HG03196 (cell line): ENCODE results near the gene SCGB1C1.
"Not testable (repeated sequence)": the region's sequence is repeated elsewhere in the genome, so short reads cannot be mapped to it uniquely, and the experiment has no call there.

ENCODE experiments used
- ATAC-seq: cut with Tn5 transposase; IDR thresholded peaks from one replicate; pipeline ENCODE4 v1.9.1; 2021; ENCODE audit not compliant: unreplicated experiment

The SCGB1C1 gene

DNA sequence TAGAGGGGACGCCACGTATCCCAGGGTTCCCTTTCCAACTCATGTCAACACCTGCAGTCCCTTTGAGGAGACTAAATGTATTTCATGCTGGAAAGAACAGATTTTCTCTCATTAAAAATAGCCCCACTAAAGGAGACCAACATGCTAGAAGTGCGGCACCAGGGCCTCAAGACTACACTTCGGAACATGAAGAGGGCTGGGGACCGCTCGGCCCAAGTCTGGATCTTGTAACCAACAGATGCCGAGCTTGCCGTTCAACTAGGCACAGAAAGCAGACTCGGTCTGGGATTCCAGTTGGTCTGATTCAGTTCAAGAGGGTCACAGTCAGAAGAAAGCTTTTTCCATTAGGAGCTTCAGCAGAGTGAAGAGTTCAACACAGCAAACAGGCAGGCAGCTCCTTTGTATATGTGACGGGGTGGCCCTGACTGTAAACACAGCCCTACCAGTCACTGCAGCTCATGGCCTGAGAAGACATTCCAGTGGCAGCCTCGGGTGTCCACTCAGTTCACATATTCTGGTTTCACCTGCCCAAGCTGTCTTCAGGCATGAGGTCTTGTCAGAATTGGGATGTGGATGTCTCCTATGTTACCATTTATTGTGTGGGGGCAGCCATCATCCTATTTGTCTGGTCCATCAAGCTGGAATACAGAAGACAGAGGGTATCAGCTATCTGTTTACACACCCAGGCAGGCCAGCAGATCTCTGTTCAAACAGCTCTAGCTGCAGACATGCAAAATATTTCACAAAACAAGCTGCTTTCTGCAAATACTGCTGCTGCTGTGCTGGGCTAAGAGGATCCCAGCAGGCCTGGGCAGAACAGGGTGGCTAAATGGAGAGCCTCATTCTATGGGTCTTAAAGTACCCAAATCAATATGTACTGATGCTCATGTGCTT is 23.4 kb downstream of the SCGB1C1 start:
- no peak for ATAC-seq

DNA sequence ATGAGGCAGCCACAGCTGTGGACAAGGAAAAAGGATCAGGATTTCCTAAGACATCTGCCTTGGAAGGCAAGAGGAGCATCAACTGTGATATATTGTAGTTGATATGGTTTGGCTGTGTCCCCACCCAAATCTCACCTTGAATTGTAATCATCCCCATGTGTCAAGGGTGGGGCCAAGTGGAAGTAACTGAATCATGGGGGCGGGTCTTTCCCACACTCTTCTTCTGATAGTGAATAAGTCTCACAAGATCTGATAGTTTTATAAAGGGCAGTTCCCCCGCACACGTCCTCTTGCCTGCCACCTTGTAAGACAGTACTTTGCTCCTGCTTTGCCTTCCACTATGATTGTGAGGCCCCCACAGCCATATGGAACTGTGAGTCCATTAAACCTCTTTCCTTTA is 24.8 kb downstream of the SCGB1C1 start:
- no peak for ATAC-seq

DNA sequence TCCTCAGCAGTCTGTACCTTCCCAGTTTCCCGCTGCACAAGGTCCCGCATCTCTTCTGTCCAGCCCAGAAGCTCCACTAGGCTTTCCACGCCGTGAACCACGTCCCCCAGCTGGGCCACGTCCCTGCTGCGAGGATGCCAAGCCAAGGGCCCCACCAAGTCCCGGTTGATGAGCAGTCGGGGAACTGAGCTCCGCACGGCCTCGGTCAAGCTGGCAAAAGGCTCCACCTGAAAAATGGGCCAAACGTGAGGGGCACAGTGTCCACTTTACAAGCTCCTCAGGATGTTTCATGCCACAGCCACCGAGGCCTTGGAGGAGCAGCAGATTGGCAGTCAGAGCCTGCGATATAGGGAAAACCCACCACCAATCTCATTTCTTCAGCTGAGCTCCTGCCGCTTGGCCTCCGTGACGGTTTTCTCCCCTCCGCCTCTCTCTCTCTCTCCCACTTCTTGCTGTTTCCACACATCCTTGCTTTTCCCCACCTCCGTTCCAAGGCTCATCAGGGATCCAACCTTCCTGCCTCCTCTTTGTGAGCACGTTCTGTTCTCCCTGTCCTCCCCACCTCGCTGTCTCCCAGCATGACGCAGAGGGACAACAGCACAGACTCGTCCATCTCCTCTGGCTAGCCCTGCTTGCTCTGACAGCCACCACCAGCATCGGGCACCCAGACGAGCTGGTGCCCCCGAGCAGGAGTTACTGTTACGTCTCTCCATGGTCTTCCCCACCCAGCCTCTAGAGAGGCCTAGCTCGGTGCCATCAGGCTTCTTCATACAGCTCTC is 26.1 kb downstream of the SCGB1C1 start:
- no peak for ATAC-seq

DNA sequence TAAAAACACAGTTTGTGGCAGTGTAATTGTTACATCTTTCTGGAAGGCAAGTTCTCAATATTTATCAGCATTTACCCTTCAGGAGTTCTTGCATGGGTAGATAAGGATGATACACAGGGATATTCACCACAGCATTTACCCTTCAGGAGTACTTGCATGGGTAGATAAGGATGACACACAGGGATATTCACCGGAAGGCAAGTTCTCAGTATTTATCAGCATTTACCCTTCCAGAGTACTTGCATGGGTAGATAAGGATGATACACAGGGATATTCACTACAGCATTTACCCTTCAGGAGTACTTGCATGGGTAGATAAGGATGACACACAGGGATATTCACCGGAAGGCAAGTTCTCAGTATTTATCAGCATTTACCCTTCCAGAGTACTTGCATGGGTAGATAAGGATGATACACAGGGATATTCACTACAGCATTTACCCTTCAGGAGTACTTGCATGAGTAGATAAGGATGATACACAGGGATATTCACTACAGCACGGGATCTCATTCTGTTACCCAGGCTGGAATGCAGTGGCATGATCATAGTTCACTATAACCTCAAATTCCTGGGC is 27.9 kb downstream of the SCGB1C1 start:
- not testable (repeated sequence) for ATAC-seq

DNA sequence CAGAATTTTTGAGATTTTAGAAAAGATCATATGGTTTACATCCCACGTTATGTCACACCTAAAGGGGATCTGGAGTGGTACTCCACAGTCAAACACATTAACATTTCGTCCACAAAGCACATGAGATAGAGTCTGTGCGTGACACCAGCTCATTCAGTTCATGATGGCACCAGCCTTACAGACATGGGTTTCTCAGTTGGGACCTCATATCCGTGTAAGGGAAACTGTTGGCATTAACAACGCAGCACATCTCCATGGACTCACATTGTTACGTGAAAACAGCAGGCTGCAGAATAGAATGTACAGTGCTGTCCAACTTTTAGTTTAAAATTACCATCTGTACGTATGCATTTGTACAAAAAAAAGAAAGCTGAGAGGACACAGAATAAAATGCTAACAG is 28.7 kb downstream of the SCGB1C1 start:
- ATAC-seq = no peak

DNA sequence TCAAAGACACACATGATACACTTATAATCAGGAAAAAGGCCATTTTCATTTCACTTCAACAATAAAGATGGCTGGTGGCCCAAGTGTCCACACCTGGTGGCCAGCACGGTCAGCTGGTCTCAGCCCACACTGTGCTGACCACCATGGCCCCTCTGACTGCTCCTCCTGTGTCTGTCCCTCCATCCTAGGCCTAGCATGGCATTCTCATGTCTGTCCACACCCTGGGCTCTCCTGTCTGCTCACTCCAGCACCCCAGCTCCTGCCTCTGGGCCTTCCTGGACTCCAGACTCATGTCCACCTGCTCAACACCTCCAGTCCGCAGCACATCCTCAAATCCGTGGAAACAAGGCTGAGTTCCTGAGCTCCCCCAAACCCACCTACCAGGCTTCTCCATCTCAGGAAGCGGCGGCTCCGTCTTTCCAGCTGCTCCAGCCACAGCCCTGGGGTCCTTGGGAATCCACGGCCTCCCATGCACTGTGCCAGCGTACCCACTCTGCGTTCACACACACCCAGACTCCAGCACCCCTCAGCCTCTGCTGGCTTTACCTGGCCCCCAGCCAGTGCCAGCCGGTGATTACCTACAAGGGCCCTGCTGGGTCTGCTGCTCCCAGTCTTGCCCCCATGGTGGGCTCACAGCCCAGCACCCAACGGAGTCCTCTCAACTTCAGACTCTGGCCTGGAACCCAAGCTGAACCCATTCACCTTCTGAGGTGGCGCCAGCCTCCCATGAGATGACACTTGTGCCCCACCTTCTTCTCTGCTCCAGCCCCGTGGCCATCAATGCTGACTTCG is 29.3 kb downstream of the SCGB1C1 start:
- no peak for ATAC-seq

DNA sequence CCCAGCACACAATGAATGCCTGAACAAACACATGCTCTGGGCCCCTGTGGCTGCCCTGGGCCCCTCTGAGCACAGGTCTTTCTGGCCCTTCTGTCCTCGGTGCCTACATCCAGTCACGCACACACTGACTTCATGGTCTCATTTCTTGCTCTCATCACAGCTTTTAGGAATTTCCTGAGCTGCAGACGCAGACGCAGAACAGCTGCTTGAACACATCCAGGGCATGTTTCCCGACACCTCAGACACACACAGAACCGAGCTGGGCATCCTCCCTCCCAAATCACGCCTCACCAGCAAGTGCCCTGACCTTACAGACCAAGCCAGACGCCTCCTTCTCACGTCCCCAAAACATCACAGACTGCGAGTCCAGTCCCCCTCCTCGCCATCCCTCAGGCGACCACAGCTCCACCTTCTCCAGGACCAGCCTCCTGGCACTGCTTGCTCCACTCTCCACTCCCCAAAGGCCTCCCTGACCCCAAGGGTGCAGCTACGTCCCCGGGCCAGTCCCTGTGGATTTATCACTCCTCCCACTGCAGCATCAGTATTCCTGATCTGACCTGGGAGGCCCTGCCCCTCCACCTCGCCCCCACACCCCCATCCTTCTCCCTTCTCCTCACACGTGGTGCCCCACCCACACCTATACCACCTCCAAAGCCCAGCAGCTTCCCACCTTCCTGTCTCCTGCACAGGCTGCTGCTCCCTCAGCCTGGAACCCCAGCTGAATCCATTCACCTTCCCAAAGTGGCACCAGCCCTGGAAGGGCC is 30.3 kb downstream of the SCGB1C1 start:
- ATAC-seq = no peak

DNA sequence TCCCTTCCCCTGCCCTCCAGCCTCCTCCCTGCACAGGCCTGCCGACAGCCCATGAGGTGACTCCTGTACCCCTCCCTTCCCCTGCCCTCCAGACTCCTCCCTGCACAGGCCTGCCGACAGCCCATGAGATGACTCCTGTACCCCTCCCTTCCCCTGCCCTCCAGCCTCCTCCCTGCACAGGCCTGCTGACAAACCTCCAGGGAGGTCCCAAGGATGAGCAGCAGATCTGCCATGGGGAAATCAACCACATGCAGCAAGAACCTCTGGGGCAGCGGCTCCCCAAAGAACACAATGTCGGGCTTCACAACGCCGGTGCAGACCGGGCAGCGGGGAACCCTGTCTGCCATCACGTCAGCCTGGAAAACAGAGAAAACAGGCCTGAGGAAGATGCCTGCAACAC is 31.0 kb downstream of the SCGB1C1 start:
- ATAC-seq = no peak

DNA sequence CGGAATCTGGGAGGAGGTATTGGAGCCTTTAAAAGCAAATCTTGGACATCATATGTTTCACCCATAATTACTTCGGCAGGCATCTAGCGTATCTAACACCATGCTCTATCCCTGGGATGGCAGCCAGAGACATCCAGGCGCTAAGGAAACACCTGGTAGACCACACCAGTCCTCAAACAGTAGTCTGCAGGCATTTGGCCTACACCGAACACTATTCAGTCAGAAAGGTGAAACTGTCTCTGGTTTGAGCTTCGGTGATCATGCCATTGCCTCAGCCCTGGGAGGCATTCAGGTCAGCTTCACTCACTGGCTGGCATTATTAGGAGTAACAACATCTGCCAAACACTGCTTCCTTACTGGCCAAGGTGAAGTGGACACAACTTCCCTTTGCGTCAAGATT is 31.5 kb downstream of the SCGB1C1 start:
- ATAC-seq = no peak

DNA sequence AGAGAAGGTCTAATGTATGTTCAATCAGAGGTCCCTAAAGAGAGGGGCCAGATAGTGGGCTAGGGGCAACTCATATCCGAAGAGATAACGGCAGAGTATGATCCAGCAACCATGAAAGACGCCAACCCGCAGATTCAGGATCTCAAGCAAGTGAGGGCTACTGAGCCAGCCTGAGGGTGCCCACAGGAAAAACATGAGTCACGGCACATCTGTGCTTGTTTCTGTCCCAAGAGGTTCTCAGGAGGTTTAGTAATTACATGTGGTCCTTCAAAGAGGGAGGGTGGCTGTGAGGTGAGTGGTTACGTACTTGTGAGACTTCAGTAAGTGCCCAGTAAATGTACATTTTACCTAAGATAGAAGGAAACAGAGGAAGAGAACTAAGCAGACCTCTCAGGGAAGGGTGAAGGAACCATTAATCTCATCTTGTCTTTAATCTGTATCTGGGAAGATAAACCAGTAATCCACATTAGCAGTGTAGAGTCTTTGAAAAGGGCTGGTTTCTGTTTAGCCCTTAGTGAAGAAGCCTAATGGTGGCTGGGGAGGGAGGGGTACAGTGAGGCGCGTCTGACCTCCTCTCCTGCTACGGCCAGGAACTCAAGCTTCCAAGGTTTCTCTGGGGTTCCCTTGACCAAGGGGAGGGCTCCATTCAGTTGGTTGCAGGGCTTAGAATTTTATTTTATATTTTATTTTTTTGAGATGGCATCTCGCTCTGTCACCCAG is 33.0 kb downstream of the SCGB1C1 start:
- ATAC-seq = no peak

DNA sequence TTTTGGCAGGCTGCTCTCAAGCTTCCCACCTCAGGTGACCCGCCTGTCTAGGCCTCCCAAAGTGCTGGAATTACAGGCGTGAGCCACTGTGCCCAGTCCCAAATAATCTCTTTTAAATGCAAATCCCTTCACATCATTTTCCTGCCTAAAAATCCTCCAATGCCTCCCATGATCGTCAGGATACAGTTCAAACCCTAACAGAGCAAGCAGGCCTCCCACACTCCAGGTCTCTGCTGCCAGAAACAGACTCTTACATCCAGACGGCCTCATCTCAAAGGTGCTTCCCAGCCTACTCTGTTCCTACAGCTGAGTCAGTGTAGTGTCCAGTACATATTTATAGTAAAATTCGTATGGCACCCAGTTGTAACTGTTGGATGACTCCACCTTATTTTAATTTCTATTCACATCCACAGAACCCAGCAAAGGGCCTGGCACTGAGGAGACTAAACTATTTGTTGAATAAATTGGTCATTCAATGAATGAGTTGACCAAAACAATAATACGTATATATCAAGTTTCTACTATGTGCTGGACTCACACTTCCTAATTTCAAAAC is 35.0 kb downstream of the SCGB1C1 start:
- ATAC-seq = no peak

DNA sequence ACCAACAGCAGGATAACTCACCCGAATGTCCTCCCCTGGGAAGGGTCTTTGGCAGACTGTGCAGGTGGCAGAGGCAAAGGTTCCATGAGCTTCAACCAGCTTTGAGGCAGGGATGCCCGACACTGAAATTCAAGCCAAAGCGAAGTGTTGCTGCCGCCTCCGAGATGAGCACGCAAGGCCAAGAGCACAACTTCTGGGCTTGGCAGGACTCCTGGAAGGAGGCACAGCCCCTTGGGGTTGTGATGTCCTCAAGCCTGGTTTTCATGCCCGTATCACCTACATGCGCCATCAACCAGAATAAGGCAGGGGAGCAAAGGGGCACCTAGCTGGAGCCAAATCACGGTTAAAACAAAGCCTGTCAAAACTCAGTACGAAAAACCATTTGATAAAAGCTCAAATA is 37.6 kb downstream of the SCGB1C1 start:
- ATAC-seq = no peak

DNA sequence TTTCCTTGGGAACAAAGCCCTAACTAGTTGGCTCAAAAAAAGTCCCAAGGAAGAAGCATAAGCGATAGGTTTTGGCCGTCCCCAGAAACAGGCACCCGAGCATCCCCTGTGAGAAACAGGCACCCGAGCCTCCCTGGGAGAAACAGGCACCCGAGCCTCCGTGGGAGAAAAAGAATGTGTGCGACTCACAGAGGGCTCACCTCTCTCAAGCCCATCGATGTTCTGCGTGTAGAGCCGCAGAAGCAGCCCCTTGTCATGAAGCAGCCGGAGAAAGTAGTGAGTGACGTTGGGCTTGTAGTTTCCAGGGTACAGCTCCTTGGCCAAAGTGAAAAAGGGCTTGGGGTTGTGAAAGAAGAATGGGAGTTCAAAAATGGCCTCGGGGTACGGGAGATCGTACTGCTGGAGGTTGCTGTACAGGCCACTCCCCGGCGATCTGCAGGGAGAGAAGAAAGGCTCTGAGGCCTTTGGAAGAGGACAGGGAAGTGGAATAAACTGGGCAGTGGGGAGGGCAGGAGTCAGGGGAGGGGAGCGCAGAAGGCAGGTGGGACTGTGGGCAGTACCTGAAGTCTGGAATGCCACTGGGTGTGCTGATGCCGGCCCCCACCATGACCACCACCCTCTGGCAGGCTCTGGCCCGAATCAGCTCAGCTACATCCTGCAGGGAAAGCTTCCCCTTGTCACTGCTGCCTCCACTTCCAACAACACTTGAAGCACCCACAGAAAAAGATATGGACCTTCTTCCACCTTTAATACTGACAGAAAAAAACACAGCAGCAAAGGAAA is 40.1 kb downstream of the SCGB1C1 start:
- ATAC-seq = no peak

DNA sequence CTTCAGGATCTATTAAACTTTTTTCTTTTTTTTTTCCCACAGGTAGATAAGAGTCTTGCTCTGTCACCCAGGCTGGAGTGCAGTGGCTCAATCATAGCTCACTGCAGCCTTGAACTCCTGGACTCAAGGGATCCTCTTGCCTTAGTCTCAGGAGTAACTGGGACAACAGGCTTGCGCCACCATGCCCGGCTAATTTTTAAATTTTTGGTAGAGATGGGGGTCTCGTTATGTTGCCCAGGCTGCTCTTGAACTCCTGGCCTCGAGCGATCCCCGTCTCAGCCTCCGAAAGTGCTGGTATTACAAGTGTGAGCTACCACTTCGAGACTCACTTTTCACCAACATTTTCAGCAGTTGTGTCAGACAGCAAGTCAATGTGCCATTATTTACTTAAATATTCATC is 42.3 kb downstream of the SCGB1C1 start:
- no peak for ATAC-seq

DNA sequence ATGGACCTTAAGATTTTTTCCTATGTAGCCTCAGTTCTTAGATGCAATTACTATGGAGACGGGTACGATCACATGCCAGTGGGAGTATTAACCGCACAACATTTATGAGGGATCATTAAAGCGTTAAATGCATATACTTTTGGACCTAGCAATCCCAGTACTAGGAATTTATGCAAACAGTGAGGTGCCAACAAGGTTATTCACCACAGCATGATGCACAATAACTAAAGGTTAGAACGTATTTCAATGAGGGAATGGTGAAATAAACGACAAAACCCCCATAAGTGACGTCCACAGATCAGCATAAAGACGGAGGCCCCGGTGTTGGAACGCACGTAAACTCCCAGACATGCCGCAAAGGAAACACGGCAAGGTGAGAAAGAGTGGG is 42.7 kb downstream of the SCGB1C1 start:
- no peak for ATAC-seq

DNA sequence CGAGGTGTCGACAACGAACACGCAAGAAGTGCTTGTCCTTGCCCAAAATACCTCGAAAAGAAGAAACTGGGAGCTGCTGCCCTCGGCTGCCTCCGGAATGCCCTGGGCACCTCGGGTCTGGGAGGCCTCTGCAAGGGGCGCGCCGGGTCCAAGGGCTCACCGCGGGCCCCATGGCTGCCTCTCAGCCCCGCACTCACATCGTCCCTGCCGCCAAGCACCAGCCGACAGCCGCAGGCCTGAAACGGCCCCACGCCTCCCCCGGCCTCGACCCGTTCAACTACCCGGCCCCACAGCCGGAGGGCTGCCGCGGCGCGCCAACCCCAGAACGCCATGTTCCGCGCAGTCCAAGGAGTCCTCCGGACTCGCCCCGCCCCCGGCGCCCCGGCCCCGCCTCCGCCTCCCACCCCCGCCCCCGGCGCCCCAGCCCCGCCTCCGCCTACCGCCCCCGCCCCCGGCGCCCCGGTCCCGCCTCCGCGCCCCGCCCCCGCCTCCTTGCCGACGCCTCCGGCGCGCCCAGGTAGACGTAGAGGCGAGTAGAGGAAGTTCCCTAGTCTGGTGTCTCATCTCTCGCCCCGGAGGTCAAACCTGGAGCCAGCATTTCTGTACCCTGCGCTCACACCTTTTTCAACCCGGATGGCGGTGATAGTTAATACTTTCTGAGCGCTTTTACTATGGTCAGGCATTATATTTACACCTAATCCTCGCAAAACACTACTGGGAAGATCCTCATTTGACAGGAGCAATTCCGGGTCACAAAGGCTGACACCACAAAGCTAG is 43.3 kb downstream of the SCGB1C1 start, which contains the start of gene SIRT3:
TSS of gene SIRT3 (minus strand) at position 346 of the 777 bp plus-strand sequence. CDS start at position 332, 14 bp downstream.
- ATAC-seq = peak; percentile 71
